Measurements from ENCODE around the gene NGLY1. TPM values are rescaled to one million over a fixed set of nuclear protein-coding genes. Genes with fewer than 3 reads are reported as not detected.

Gene NGLY1
- total RNA-seq, 2 donors from 2014 or later = 22.6 to 28.9 TPM

- intact Hi-C loops (cut with DNase I) = no loop called here
- DNase-seq (ENCODE audit: low spot score) = no peak
These were observed 104.1 kb downstream of the NGLY1 start for GRCh38 chr3:25679166-25679565.

- DNase-seq (ENCODE audit: low spot score) = no peak
- intact Hi-C loops (cut with DNase I) = no loop called here
These were observed 104.7 kb downstream of the NGLY1 start for GRCh38 chr3:25678581-25678980.

DNA sequence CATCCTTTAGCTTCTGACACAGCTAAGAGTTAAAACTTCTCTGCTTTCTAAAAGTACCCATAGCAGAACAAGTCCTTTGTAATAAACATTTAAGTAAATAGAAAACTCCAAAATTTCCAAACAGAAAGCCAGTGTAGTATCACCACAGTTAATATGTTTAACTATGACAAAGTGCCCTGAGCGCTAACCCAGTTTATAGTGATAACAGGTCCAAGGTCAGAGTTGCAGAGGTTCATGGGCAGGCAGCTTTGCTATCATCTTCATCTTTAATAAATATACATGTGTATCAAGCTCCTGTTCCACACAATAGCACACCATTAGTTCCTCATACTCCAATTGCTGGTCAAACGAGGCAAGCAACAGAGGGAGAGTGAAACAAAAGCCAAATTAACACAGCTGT is 106.1 kb downstream of the NGLY1 start:
- intact Hi-C loops (cut with DNase I) = no loop called here

DNA sequence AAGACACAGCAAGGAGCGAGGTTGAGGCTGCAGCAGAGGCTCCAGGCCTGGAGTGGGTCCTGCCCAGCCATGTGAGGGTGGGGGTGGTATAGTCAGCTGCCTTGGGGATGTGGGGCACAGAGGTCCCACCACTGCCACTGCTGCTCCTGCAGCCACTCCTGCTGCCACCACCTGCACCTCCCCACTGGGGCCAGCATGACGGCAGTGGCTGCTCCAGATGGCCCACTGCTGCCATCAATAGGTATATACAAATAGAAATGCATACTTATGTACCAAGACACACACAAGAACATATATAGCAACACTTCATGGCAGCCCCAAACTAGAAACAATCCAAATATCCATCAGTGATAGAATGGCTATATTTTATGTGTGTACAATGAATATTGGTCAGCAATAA is 108.6 kb downstream of the NGLY1 start:
- intact Hi-C loops (cut with DNase I) = no loop called here
- DNase-seq (ENCODE audit: low spot score) = no peak

More for the DNA sequence above, 106.1 kb downstream of the NGLY1 start:
- DNase-seq (ENCODE audit: low spot score) = no peak

DNA sequence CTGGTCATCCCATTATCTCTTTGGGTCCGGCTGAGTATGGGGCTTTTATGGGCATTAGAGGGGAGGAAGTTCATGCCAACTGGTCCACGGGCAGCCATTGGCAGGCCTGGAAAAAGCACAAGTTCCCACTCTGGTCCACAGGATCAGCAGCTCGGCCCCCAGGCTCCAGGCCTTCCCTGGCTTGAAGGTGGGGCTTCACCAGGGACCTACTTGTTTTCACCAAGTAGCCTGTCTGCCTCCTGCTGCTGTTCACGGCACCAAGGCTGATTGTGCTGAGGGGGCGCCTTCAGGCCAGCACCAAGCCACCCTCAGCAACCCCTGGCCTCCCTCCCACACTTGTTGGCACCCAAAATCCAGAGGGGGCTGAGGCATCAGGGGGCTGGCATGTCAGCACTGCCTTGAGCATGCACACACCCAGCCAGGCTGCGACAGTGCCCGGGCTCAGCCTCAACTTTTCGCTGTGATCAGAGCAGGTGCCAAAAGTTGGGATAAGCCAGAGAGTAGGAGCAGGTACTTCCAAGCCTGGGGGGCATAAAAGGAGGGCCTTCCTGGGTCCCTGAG is 109.4 kb downstream of the NGLY1 start:
- intact Hi-C loops (cut with DNase I) = no loop called here
- DNase-seq (ENCODE audit: low spot score) = peak; percentile 74

Other genes starting within 250 kb of the NGLY1 start
- 10 to 100 TPM; 84.7 to 95.3 TPM for gene TOP2B, start 118.5 kb downstream of the NGLY1 start, total RNA-seq
- gene OXSM, start 6.6 kb upstream of the NGLY1 start, total RNA-seq = 1 to 10 TPM; 5.7 to 6.8 TPM